ENCODE measurements around the gene SPATA13.

DNA sequence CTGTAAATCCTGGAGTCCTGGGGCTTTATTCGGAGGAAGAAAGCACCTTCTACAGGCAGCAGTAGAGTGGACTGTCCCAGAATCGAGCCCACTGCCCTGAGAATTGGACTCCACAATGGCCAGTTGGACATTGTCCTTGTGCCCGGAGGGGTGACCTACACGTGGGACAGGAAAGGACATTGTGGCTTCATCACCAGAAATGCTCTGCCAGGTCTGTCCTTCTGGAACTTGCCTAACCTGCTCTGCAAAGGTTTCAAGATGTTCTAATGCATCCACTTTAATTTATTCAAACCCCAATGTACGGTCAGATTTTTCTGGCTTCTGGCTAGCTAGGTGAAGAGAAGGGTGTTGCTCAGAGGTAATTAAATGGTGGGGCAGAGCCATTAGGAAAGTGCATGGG is 32.4 kb upstream of the SPATA13 start:
- TF ChIP-seq, protein P1, sequence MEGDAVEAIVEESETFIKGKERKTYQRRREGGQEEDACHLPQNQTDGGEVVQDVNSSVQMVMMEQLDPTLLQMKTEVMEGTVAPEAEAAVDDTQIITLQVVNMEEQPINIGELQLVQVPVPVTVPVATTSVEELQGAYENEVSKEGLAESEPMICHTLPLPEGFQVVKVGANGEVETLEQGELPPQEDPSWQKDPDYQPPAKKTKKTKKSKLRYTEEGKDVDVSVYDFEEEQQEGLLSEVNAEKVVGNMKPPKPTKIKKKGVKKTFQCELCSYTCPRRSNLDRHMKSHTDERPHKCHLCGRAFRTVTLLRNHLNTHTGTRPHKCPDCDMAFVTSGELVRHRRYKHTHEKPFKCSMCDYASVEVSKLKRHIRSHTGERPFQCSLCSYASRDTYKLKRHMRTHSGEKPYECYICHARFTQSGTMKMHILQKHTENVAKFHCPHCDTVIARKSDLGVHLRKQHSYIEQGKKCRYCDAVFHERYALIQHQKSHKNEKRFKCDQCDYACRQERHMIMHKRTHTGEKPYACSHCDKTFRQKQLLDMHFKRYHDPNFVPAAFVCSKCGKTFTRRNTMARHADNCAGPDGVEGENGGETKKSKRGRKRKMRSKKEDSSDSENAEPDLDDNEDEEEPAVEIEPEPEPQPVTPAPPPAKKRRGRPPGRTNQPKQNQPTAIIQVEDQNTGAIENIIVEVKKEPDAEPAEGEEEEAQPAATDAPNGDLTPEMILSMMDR (IDR thresholded peaks at IDR 0.05) = no peak
- TF ChIP-seq POLR2A (IDR thresholded peaks at IDR 0.05) = no peak

Measured in uterus (tissue), 2 donors.